HG03095 (cell line): ENCODE measurements around the gene FBXO15.
A peak's percentile ranks its signal among the peaks of the same experiment; 100 is the strongest.

ENCODE experiments used
- ATAC-seq: cut with Tn5 transposase; IDR thresholded peaks from one replicate; pipeline ENCODE4 v1.9.1; 2021; ENCODE audit warnings: moderate library complexity; ENCODE audit not compliant: unreplicated experiment

The FBXO15 gene

DNA sequence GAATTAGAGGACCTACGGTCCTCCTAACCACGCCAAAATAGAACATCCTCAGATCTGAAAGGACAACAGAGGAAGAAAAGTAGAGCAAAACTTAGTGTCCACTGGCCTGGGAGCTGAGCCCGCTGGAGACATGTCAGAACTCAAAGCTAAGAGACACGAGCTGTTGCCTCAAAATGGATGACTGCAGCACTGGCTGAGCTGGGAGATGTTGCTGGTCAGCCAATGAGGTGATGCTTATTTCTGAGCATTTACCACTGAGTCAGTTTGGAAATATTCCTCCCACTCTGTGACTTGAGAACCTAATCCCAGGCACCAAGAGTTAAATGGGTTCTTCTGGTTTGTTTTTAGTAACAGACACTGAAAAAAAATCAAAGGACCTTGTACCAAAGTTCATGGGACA, 32.6 kb downstream of the FBXO15 start:
- ATAC-seq = no peak

DNA sequence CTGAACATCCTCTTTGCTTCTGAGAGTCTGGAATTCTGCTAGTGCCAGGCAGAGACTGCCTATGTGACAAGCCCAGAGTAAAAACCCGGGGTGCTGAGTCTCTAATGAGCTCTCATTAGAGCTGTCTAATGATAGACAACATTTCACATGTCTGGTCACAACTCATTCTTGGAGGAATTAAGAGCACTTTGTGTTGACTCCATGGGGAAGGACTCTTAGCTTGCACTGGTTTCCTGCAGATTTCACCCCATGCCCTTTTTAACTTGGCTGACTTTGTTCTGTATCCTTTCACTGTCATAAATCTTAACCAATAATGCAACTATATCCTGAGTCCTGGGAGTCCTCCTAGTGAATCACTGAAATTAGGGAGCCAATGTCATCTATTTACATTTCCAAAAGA, 33.5 kb downstream of the FBXO15 start:
- ATAC-seq = no peak

DNA sequence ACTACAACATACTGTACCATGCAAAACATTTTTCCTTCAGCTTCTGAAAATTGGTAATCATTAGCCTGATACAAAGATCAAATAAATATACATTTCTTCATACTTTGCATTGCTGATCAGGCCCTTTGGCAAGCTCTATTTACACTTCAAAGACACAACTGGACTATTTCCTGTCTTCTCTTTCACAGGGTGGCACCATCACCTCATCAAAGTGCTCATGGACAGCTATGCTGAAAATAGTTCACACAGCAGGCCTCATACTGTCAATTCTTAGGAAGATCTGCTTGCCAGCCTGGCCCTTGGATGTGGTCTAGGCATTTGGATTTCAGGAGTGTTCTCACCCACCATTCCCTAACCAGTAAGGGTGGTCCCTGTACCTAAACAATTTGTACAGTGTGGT, 33.9 kb downstream of the FBXO15 start:
- ATAC-seq = no peak

DNA sequence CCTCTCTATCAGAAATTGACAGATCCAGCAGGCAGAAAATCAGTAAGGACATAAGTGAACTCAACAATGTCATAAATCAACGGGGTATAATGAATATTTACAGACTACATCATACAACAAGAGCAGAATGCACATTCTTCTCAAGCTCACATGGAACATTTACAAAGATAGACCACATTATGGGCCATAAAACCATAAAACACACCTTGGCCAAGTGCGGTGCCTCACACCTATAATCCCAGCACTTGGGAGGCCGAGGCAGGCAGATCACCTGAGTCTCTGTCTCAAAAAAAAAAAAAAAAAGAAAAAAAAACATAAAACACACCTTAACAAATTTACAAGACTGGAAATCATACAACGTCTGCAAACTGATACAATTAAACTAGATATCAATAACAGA, 36.7 kb downstream of the FBXO15 start:
- no peak for ATAC-seq

DNA sequence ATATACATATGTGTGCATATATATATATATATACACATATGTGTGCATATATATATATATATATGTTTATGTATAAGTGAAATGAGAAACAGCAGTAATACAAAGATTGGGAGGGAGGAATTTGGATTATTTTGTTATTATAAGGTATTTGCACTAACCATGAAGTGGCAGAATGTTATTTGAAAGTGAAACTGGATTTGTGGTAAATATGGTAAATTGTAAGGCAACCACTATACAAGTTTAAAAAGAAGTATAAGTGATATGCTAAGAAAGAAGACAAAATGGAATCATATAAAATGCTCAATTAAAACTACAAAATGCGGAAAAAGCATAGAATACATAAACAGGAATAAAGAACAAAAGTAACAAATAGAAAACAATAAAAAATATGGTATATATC, 37.5 kb downstream of the FBXO15 start:
- no peak for ATAC-seq

DNA sequence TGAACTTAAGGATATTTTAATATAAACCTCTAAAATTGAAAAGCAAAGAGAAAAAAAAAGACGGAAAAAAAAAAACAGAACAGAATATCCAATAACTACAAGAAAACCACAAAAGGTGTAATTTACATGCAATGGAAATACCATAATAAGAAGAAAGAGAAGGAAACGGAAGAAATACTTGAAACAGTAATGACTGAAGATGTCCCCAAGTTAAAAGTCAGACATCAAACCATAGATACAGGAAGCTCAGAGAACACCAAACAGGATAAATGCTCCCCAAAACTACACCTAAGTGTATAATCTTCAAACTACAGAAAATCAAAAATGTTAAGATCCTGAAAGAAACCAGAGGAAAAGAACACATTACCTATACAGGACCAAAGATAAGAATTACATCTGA, 39.2 kb downstream of the FBXO15 start:
- no peak for ATAC-seq

DNA sequence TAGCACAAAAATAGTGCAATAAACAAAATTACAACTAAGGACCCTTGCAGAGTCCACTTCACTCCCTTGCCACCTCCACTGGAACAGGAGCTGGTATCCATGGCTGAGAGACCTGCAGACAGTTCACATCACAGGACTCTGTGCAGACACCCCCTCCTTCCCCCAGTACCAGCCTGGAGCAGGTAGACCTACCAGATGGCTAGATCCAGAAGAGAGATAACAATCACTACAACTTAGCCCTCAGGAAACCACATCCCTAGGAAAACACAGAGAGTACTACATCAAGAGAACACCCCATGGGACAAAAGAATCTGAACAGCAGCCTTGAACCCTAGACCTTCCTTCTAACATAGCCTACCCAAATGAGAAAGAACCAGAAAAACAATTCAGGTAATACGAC, 49.8 kb downstream of the FBXO15 start:
- no peak for ATAC-seq

DNA sequence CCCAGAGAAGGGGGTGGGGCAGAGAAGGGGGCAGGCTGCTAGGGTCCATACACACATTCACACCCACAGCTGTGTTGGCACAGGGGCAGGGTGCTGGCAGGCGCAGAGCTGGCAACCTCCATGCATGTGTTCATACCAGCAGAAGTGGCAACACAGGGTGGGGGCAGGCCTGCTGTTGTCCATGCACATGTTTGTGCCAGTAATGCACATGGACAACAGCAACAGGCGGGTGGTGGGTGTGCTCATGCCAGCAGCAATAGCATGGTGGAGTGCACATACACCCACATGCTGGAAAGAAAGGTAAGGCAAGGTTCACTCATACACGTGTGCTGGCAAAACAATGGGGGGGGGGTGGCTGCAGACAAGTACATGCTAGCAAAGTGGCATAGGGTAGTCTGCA, 54.7 kb downstream of the FBXO15 start:
- no peak for ATAC-seq

DNA sequence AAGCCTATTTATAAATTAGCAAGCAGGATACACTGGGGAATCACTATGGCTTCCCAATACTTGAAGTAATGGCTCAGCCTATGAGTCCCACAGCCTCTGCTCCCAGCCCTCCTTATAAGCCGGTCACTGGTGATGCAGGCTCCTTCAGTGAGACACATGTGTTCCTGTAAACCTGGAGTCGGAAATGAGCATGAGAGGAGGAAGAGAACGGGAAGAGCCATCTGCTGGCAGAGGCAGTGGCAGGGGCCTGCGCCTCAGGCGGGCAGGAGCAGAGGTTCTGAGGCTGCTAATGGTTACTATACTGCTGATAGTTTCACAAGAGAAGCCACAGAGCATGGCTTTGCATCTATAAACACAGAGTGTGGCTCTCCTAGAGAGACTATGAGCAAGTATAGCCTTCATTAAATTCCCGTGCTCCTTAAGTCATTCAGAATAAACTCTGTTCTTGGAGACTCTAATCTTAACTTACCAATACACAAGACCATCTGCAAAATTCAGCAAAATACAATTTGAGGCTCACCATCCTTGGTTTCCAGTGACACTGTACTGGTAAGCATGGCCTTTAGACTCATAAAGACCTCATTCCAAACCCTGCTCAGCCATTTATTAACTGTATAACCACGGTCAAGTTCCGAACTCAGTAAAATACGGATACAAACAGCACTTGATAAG, 63.3 kb downstream of the FBXO15 start:
- no peak for ATAC-seq

DNA sequence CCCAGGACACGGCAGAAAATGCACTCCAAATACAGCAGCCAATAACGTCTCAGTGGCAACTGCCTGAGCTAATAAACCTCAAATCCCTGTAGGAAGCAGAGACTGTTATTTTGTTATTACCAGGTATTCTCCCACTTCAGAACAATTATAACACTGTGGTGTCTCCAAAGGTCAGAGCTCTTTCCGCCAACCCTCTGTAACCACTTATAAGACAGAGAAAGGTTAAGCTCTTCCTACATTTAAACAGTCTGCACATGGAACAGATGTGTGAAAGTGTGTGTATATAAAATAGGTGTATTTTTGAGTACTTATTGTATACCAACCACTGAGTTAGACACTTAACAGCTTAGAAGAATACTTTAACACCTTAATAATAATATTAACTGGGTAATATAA, 64.1 kb downstream of the FBXO15 start:
- ATAC-seq = no peak

DNA sequence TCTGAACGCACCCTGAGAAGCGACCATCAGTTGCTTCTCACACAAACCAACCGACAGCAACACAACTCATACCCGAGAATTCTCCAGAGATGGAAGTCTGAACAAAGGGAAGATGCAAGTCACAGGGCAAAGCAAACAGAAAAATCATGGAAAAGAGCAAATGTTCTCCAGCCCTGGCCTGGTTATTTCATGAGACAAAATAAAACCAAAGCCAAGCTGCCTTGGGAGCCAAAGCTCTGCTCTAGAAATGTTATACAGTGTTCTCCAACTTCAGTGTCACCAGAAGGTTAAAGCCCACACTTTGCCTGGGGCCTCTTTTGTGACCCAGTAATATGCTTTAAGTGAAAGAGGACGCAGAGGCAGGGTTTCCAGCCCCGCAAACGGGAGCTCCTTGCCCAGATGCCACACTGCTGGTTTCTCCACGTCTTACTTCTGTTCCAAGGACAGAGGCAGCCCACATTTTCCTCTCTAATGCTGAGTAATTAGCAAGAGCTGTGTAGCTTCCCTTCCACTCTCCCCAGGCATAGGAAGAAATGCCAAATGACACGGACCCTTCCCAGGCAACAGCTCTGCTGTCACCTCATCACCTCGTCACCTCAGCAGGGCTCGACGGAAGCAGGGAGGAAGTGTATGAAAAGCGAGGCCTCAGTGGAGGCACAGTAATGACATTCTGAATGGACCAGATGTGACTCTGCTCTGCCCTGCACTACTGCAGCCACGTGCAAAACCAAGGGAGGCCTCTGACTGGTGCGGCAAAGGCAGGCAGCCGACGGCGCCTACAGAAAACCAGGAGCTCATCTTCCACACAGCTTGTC, 64.7 kb downstream of the FBXO15 start:
- ATAC-seq = no peak

DNA sequence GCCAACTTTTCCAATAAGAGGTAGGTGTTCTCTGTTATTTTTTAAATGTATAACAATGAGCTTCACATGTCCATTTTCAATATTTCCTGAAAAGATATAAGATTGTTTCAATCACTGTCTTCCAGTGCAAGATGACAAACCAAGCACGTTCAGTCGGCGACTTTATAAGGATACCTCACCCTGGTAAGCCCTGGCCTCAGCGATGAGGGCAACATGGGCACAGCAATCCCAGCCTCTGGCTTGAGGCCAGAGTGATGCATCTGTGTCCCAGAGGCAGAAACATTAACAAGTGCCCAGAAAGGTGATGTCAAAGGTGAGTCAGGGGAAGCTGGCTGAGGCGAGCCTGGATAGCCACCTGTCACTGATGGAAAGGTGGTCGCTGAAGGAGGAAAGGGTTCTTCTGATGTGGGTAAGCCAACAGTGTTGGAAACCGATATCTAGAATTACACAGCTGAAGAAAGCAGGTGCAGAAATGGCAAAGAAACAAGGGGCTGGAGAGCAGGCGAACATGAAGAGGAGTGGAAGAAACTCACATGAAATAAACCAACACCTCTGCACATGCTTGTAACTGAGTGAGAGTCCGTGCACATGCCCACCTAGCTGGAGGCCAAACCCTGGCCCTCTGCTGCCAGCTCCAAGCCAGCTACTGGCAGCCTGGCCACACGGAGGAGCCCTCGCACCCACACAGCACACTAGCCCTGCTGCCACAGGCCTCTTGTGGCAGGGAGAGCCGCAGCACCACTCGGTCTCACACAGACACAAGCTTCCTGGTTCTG, 65.5 kb downstream of the FBXO15 start:
- peak; percentile 83 for ATAC-seq

DNA sequence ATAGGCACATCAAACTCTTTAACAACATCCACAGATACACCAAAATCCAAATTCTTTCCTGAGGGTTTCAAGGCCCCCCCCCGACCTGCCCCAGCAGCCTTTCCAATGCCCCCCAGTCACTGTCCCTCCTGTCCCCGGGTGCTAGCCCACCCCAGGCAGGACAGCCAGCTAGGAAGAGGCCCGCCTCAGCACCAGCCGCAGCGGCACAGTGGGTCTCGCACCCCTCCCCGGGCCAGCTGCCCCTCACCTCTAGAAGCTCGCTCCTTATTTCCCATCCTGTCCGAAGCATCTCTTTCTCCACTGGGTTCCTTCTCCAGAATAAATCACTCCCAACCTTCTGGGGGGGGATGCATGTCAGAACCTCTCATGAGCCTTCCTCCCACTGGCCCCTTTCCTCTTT, 69.4 kb downstream of the FBXO15 start:
- no peak for ATAC-seq

DNA sequence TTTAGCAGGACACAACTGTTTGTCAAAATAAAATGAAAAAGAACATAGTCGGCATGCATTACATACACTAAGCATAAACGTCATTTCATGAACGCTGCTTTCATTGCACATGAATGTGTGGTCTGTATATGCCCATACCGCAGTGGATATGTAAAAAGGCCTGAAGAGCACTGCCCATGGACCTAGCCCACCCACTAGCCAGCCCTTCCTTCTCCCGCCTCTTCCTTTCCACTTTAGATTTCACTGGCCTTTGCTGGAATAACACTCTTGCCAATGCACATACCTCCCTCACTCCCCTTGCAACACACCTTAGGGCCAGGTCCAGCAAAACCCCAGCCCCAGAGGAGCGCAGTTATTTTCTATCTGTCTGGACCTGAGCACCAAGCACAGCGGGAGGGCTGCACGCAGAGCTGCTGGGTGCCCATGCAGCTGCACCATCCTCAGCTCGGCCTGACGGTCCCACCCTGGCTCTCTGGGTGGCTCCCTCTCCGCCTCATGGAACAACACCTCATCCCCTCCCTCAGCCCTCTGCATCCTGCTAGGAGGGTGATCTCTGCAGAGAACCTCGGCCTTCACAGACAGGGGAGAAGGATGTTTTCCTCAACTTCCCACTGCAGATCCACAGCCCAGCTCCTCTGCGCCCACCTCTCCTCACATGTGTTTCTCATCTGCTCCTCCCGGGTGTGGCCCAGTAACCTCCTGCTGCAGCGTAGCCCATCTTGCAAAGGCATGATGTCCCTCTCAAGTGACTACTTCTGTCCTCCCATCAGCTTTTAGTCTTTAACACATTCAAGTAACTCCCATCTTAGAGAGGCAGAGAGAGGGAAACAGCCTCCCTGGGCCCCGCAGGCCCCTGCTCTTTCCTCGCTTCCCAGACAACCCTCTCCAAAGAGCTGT, 72.7 kb downstream of the FBXO15 start:
- ATAC-seq = no peak

DNA sequence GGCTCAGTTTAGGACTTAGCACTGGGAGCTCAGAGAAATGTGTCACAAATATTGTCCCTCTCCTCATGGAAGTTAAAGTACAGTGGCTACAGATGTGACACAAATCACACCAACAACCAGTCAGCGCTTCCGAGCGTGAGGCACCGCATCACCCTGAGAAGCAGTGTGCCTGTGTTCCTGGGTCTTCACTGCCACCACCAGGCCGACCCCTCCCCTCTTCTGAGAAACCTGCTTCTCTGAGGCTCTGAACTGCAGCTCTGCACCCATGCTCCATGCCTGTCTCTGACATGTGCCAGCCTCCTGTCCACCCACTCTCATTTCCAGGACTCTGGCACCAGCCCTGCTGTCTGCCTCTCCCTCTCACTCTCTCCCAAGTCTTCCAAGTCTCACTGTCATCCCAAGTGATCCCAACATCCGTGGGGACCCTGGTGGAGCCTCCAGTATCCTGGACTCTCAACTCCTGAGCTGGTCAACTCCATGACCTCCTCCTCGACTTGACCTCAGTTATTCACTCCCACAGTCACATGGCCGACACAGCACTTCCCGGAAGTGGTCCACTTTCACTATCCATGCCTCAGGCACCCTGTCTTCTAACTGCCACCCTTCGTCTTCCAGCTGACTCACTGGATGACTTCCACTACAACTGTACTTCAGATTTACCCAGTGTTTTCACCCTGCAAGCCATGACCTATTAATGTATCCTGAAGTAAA, 73.5 kb downstream of the FBXO15 start:
- no peak for ATAC-seq

DNA sequence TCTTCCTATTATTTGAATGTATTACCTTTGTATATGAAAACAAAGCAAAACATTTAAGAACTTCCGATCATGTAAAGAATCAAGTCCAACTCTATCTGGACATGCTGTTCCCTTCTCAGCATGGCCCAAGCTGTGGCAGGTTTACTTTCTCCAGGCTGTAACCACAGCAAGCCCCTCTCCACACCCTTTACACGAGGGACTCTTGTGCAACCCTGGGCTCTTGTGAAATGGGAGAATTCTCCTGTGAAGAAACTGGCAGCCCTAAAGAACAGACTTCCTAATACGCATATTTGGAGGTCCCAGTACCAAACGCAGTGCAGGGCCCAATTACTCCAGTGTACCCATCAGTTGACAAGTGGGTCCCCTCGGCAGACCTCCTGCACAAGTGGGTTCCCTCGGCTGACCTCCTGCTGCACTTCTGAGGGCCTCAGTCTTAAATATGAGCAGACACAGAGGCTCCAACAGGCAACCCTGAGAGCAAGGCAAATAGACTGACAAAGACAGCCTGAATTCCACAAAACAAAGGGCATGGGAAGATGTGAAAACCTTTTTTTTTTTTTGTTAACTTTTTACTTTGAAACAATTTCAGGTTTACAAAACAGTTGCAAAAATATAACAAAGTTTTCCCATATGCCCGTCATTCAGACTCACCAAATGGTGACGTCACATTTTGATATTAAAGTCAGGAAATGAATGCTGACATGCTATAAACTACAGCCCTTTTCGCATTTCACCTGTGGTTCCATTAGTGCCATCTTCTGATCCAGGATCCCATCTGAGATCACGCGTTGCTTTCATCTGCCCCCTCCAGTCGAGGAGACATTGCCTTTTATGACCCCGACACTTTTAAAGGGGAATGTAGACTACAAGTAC, 78.2 kb downstream of the FBXO15 start:
- no peak for ATAC-seq

DNA sequence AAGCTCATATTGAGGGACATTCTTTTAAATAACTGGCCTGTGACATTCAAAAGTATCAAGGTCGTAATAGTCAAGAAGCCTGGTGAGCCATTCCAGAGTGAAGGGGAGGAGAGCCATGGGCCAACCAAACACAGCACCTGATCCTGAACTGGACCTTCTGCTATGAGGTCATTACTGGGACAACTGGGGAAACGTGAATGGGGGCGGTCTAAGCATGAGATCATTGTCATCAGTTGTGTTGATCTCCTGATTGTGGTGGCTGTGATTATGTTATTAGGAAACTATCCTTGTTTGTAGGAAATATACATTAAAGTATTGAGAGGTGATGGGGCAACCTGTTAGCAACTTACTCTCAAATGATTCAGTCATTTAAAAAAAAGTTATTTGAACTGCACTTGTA, 79.3 kb downstream of the FBXO15 start:
- ATAC-seq = no peak

DNA sequence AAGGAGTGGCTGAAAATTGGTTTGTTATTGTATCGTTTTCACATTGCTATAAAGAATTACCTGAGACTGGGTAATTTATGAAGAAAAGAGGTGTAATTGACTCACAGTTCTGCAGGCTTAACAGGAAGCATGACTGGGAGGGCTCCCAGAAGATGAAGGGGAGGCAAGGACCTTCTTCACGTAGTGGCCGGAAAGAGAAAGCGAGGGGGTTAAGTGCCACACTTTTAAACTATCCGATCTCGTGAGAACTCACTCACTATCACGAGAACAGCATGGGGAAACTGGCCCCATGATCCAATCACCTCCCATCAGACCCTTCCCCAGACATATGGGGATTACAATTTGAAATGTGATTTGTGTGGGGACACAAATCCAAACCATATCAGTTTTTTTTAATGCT, 81.6 kb downstream of the FBXO15 start:
- no peak for ATAC-seq

DNA sequence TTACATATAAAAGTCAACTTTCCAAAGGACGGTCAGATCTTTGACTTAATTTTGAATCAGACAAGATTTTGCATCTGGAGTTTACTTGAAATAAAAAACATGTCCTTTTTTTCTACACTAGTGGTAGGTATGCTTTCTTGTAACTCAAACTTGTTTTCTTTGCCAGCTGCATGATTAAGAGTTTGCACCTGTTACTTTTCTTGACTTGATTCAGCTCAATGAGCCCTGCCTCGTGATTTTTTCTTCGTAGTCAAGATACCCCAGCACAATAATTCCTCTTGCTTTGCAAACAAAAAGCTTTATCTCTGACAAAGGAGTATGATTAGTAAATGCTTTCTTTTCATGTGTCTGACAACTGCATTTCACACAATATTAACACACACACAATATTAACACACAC, 82.3 kb downstream of the FBXO15 start:
- no peak for ATAC-seq
